ENCODE data around the gene RPH3AL.
"Not testable (repeated sequence)": the region's sequence is repeated elsewhere in the genome, so short reads cannot be mapped to it uniquely, and the experiment has no call there.

RPH3AL gene

GRCh38 chr17:237406-237955 lies 115.1 kb downstream of the RPH3AL start:
- in situ Hi-C loops (cut with HindIII; ENCODE audit: low pct_ligation_motif_present, low sequenced_read_pairs) = no loop called here
- H3K27me3 ChIP-seq (replicated peaks) = no peaks in the 10 kb centered on the region
- H3K4me3 ChIP-seq (ENCODE audit: low read depth, low read length) = no peak overlapping the region
- no peak for DNase-seq
- TF ChIP-seq CTCF (IDR thresholded peaks at IDR 0.05; ENCODE audit: low read depth, low read length, missing control alignments) = no peak
- no peak overlapping the region for H3K27ac ChIP-seq
- no peaks in the 10 kb centered on the region for H3K36me3 ChIP-seq (replicated peaks)

- TF ChIP-seq CTCF (IDR thresholded peaks at IDR 0.05; ENCODE audit: low read depth, low read length, missing control alignments) = no peak
- H3K27me3 ChIP-seq (replicated peaks) = no peaks in the 10 kb centered on the region
- no peak for DNase-seq
- no peak overlapping the region for H3K27ac ChIP-seq
- in situ Hi-C loops (cut with HindIII; ENCODE audit: low pct_ligation_motif_present, low sequenced_read_pairs) = no loop called here
- no peak overlapping the region for H3K4me3 ChIP-seq (ENCODE audit: low read depth, low read length)
- H3K36me3 ChIP-seq (replicated peaks) = no peaks in the 10 kb centered on the region
Measured at GRCh38 chr17:236641-237405, 115.8 kb downstream of the RPH3AL start.

GRCh38 chr17:235831-236640 lies 116.6 kb downstream of the RPH3AL start:
- no peaks in the 10 kb centered on the region for H3K36me3 ChIP-seq (replicated peaks)
- no peak overlapping the region for H3K27ac ChIP-seq
- H3K27me3 ChIP-seq (replicated peaks) = no peaks in the 10 kb centered on the region
- in situ Hi-C loops (cut with HindIII; ENCODE audit: low pct_ligation_motif_present, low sequenced_read_pairs) = no loop called here
- no peak overlapping the region for H3K4me3 ChIP-seq (ENCODE audit: low read depth, low read length)
- no peak for TF ChIP-seq CTCF (IDR thresholded peaks at IDR 0.05; ENCODE audit: low read depth, low read length, missing control alignments)
- no peak for DNase-seq

- in situ Hi-C loops (cut with HindIII; ENCODE audit: low pct_ligation_motif_present, low sequenced_read_pairs); DNase-seq; H3K4me3 ChIP-seq (ENCODE audit: low read depth, low read length); H3K36me3 ChIP-seq (replicated peaks); H3K27ac ChIP-seq; H3K27me3 ChIP-seq (replicated peaks): not testable (repeated sequence)
Measured at GRCh38 chr17:234994-235830, 117.4 kb downstream of the RPH3AL start.

GRCh38 chr17:234163-234993 lies 118.2 kb downstream of the RPH3AL start:
- in situ Hi-C loops (cut with HindIII; ENCODE audit: low pct_ligation_motif_present, low sequenced_read_pairs); H3K4me3 ChIP-seq (ENCODE audit: low read depth, low read length); H3K27ac ChIP-seq; H3K36me3 ChIP-seq (replicated peaks); H3K27me3 ChIP-seq (replicated peaks); DNase-seq: not testable (repeated sequence)

- no peak overlapping the region for H3K4me3 ChIP-seq (ENCODE audit: low read depth, low read length)
- no peaks in the 10 kb centered on the region for H3K36me3 ChIP-seq (replicated peaks)
- DNase-seq = no peak
- in situ Hi-C loops (cut with HindIII; ENCODE audit: low pct_ligation_motif_present, low sequenced_read_pairs) = no loop called here
- H3K27ac ChIP-seq = no peak overlapping the region
- no peak for TF ChIP-seq CTCF (IDR thresholded peaks at IDR 0.05; ENCODE audit: low read depth, low read length, missing control alignments)
- no peaks in the 10 kb centered on the region for H3K27me3 ChIP-seq (replicated peaks)
Measured at GRCh38 chr17:233473-233941, 119.1 kb downstream of the RPH3AL start.

Data from brain microvascular endothelial cell (primary cell).